WERI-Rb-1 (cell line): ENCODE measurements around the gene NIN.

ENCODE experiments used
- DNase-seq: peaks from one replicate; pipeline ENCODE4 v3.0.0-alpha.2; 2020
- H3K27ac ChIP-seq: fragments of 250-450 bp; sonication (Bioruptor Pico); 2 replicates; pipeline ENCODE4 v1.5.1; 2020; ENCODE audit warnings: mild to moderate bottlenecking, moderate library complexity
- H3K27me3 ChIP-seq: fragments of 250-450 bp; sonication (Bioruptor Pico); 2 replicates; pipeline ENCODE4 v1.5.1; 2021; ENCODE audit warnings: mild to moderate bottlenecking, low read depth, moderate library complexity; ENCODE audit not compliant: insufficient read depth, severe bottlenecking
- H3K36me3 ChIP-seq: fragments of 250-450 bp; sonication (Bioruptor Pico); 2 replicates; pipeline ENCODE4 v1.5.1; 2020; ENCODE audit warnings: mild to moderate bottlenecking, moderate library complexity
- H3K4me3 ChIP-seq: 2 replicates; pipeline ENCODE4 v1.5.1; 2011; ENCODE audit warnings: low read depth, mild to moderate bottlenecking, control low read depth, low read length
- H3K9me3 ChIP-seq: fragments of 250-450 bp; sonication (Bioruptor Pico); 2 replicates; pipeline ENCODE4 v1.5.1; 2021; ENCODE audit warnings: mild to moderate bottlenecking, moderate library complexity; ENCODE audit not compliant: severe bottlenecking
- TF ChIP-seq, protein P1 (sequence below): IDR thresholded peaks from 2 replicates; pipeline ENCODE4 v1.5.1; 2011; ENCODE audit warnings: low read depth, mild to moderate bottlenecking, control low read depth, inconsistent platforms, low read length

Gene NIN

GRCh38 chr14:50785457-50786063 is 45.4 kb downstream of the NIN start:
- Histone ChIP-seq H3K4me3 (peak overlapping the region; percentile 1; the same call in 1 of the 2 replicates), H3K9me3 (no peaks in the 10 kb centered on the region), H3K27ac (peak overlapping the region; percentile 77), H3K36me3 (peaks cover 10% of the 10 kb centered on the region), H3K27me3 (no peaks in the 10 kb centered on the region)
- TF ChIP-seq, protein P1, sequence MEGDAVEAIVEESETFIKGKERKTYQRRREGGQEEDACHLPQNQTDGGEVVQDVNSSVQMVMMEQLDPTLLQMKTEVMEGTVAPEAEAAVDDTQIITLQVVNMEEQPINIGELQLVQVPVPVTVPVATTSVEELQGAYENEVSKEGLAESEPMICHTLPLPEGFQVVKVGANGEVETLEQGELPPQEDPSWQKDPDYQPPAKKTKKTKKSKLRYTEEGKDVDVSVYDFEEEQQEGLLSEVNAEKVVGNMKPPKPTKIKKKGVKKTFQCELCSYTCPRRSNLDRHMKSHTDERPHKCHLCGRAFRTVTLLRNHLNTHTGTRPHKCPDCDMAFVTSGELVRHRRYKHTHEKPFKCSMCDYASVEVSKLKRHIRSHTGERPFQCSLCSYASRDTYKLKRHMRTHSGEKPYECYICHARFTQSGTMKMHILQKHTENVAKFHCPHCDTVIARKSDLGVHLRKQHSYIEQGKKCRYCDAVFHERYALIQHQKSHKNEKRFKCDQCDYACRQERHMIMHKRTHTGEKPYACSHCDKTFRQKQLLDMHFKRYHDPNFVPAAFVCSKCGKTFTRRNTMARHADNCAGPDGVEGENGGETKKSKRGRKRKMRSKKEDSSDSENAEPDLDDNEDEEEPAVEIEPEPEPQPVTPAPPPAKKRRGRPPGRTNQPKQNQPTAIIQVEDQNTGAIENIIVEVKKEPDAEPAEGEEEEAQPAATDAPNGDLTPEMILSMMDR = no peak
- peak; percentile 14 for DNase-seq

DNA sequence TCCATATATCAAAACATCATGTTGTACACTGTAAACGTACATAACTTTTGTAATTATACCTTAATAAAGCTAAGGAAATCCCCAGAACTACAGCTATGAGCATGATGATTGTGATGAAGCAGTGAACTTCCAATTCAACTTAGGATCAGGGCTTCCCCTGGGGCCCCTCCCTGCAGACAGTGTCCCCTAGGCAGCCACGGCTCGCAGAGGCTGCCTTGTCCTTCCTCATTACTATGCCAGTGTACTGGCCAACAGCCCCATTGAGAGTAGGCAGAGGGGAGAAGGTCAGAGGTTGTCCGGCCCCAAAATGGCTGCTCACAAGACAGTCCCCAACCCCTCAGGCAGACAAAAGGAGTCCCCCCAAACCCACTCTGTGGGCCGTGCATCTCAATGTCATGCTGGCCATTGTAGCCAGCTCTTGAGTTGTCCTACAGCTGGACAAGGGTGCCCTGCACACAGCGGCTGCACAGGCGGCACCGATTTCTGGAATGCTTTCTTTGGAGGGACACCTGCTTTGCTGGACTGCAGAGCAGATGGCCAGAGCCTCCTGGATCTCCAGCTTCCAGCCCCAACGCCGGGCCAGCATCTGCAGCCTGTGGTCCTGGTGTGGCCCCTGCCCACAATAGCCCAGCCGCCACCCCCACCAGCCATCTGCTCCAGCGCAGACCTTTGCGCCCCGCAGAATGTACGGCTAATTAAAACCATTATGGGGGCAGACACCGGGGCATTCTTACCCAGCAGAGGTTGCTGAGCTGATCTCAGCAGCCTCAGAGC is 46.1 kb downstream of the NIN start:
- TF ChIP-seq, protein P1 = no peak
- peak; percentile 91 for DNase-seq
- H3K9me3 ChIP-seq = no peaks in the 10 kb centered on the region
- H3K36me3 ChIP-seq = peaks cover 4% of the 10 kb centered on the region
- H3K4me3 ChIP-seq = peak overlapping the region; percentile 1; the same call in 1 of the 2 replicates
- H3K27me3 ChIP-seq = no peaks in the 10 kb centered on the region
- H3K27ac ChIP-seq = peak overlapping the region; percentile 77

GRCh38 chr14:50783563-50783962 is 47.4 kb downstream of the NIN start:
- H3K27me3 ChIP-seq = no peaks in the 10 kb centered on the region
- no peaks in the 10 kb centered on the region for H3K36me3 ChIP-seq
- peak overlapping the region; percentile 77 for H3K27ac ChIP-seq
- peak; percentile 17 for DNase-seq
- no peaks in the 10 kb centered on the region for H3K9me3 ChIP-seq
- TF ChIP-seq, protein P1 = no peak
- no peak overlapping the region for H3K4me3 ChIP-seq

GRCh38 chr14:50780393-50780792 is 50.6 kb downstream of the NIN start:
- peaks cover 8% of the 10 kb centered on the region for H3K36me3 ChIP-seq
- H3K27ac ChIP-seq = no peak overlapping the region
- H3K4me3 ChIP-seq = no peak overlapping the region
- TF ChIP-seq, protein P1 = no peak
- H3K27me3 ChIP-seq = no peaks in the 10 kb centered on the region
- no peaks in the 10 kb centered on the region for H3K9me3 ChIP-seq
- no peak for DNase-seq

- H3K9me3 ChIP-seq = no peaks in the 10 kb centered on the region
- H3K4me3 ChIP-seq = no peak overlapping the region
- H3K36me3 ChIP-seq = peaks cover 12% of the 10 kb centered on the region
- TF ChIP-seq, protein P1 = no peak
- H3K27ac ChIP-seq = peak overlapping the region; percentile 34
- no peaks in the 10 kb centered on the region for H3K27me3 ChIP-seq
- no peak for DNase-seq
Observed at GRCh38 chr14:50778721-50779483, 52.1 kb downstream of the NIN start.
